OCI-LY7 (cell line): ENCODE measurements around the gene ABCA4. TPM values are rescaled to one million over a fixed set of nuclear protein-coding genes. Genes with fewer than 3 reads are reported as not detected.

Experiments
- BruUV-seq: library from RNA; stranded (reverse); fragments of 400-500 nt; replicated peaks from 2 replicates; lab custom pipeline; 2021; lab: Mats Ljungman, UMichigan
- CTCF ChIA-PET: fragments of 300-600 bp; sonication (Branson Sonifier 250); formaldehyde crosslinking; loops from one replicate; lab custom pipeline; 2022; ENCODE audit warnings: antibody characterized with exemption; ENCODE audit not compliant: unreplicated experiment; lab: Charles Lee
- POLR2A ChIA-PET: fragments of 300-600 bp; sonication (Branson Sonifier 250); formaldehyde crosslinking; loops from one replicate; lab custom pipeline; 2022; ENCODE audit warnings: antibody characterized with exemption; lab: Charles Lee
- DNase-seq: peaks from one replicate; pipeline ENCODE4 v3.0.0-alpha.2; 2015; ENCODE audit warnings: low spot score
- H2AFZ ChIP-seq: fragments of 200-600 bp; sonication (generic), shearing (Covaris generic); 2 replicates; pipeline ENCODE4 v1.6.1; 2014; ENCODE audit warnings: mild to moderate bottlenecking, antibody characterized with exemption, low read length, moderate library complexity
- H3K27ac ChIP-seq: fragments of 200-600 bp; sonication (generic); 2 replicates; pipeline ENCODE4 v1.5.1; 2014; ENCODE audit warnings: mixed run types, low read depth, mild to moderate bottlenecking, moderate library complexity, low read length, inconsistent platforms; ENCODE audit not compliant: poor library complexity, severe bottlenecking
- H3K36me3 ChIP-seq: fragments of 200-600 bp; sonication (generic); 2 replicates; pipeline ENCODE4 v1.6.1; 2014; ENCODE audit warnings: mild to moderate bottlenecking, antibody characterized with exemption, low read length, moderate library complexity, mixed read lengths; ENCODE audit not compliant: insufficient read depth
- H3K4me1 ChIP-seq: fragments of 200-600 bp; sonication (generic); 2 replicates; pipeline ENCODE4 v1.5.1; 2014; ENCODE audit warnings: mild to moderate bottlenecking, low read length; ENCODE audit not compliant: insufficient read depth, poor library complexity, severe bottlenecking
- H3K4me2 ChIP-seq: fragments of 200-600 bp; sonication (generic); 2 replicates; pipeline ENCODE4 v1.6.1; 2014; ENCODE audit warnings: mild to moderate bottlenecking, low read length
- H3K4me3 ChIP-seq: fragments of 200-600 bp; sonication (generic); 2 replicates; pipeline ENCODE4 v1.5.1; 2014; ENCODE audit warnings: mild to moderate bottlenecking, low read depth, low read length; ENCODE audit not compliant: poor library complexity, severe bottlenecking
- H3K79me2 ChIP-seq: fragments of 200-600 bp; sonication (generic); 2 replicates; pipeline ENCODE4 v1.6.1; 2016; ENCODE audit warnings: low read depth, mild to moderate bottlenecking, low read length, moderate library complexity, mixed read lengths; ENCODE audit not compliant: insufficient read depth
- H3K9me2 ChIP-seq: fragments of 200-600 bp; sonication (generic); 2 replicates; pipeline ENCODE4 v1.6.1; 2016; ENCODE audit warnings: mild to moderate bottlenecking, low read length, mixed read lengths; ENCODE audit not compliant: insufficient read depth
- H3K9me3 ChIP-seq: fragments of 200-600 bp; sonication (generic); 2 replicates; pipeline ENCODE4 v1.6.1; 2014; ENCODE audit warnings: mild to moderate bottlenecking, mixed run types, low read length, mixed read lengths
- H4K20me1 ChIP-seq: fragments of 200-600 bp; sonication (generic); 2 replicates; pipeline ENCODE4 v1.6.1; 2014; ENCODE audit warnings: mild to moderate bottlenecking, antibody characterized with exemption, low read length, moderate library complexity, mixed read lengths; ENCODE audit not compliant: insufficient read depth
- EZH2phosphoT487 ChIP-seq: fragments of 200-600 bp; sonication (generic); IDR thresholded peaks from 2 replicates; pipeline ENCODE4 v1.6.1; 2018; ENCODE audit warnings: low read depth, borderline replicate concordance, mild to moderate bottlenecking, mixed run types, antibody characterized with exemption, low read length, moderate library complexity, mixed read lengths
- intact Hi-C: fragments of 100-400 bp; cut with micrococcal nuclease; formaldehyde crosslinking; loops from one replicate; pipeline ENCODE4 v1.10.0; 2022; ENCODE audit not compliant: unreplicated experiment
- total RNA-seq, 2 experiments: library from RNA; depleted of rRNA in 1 of 2; stranded (reverse); fragments of >200 nt in 1 of 2; shearing (Covaris generic) in 1 of 2; gene quantifications; 2 replicates each; pipeline ENCODE4 v1.2.3, GENCODE V29; 2014 to 2022
- TF ChIP-seq, protein P1 (sequence below): fragments of 200-600 bp; sonication (generic); conservative IDR thresholded peaks from 2 replicates; pipeline ENCODE4 v1.5.1; 2014; ENCODE audit warnings: mild to moderate bottlenecking, antibody characterized with exemption, low read length, moderate library complexity, mixed read lengths

ABCA4 gene
- total RNA-seq, 2 experiments from 2014 or later: not detected

DNA sequence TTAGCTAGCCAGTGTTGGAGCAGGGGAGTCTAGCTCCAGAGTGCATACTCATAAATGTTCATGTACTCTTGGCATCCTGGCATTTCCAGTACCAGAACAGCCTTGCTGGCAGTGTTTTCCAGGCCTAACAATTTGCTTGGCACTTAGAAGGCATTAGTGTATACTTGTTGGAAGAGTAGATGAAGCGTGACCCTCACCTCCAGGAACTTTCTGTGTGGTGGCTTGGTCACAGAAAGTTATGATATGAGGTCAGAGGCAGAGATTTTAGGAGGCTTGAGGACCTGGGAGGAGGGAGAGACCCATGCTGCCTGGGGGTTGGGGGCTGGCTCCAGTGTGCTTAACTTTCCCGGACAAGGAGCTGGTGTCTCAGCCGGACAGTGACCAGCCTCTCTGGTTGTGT is 159.0 kb downstream of the ABCA4 start:
- no peaks in the 10 kb centered on the region for H4K20me1 ChIP-seq
- no peak overlapping the region for H3K27ac ChIP-seq
- intact Hi-C loops: no loop called here
- no TSS peak for BruUV-seq
- H2AFZ ChIP-seq: no peak overlapping the region
- DNase-seq: no peak
- H3K9me3 ChIP-seq: no peaks in the 10 kb centered on the region
- no peaks in the 10 kb centered on the region for H3K4me1 ChIP-seq
- ChIA-PET POLR2A (interaction anchor here (0.6 kb wide), 2 partner anchors 341 to 1948 kb away, joined by 3 read pairs; no protein-coding TSS in a partner anchor), CTCF (no interaction called here)
- no peak overlapping the region for H3K4me3 ChIP-seq
- TF ChIP-seq EZH2phosphoT487: no peak
- TF ChIP-seq, protein P1, sequence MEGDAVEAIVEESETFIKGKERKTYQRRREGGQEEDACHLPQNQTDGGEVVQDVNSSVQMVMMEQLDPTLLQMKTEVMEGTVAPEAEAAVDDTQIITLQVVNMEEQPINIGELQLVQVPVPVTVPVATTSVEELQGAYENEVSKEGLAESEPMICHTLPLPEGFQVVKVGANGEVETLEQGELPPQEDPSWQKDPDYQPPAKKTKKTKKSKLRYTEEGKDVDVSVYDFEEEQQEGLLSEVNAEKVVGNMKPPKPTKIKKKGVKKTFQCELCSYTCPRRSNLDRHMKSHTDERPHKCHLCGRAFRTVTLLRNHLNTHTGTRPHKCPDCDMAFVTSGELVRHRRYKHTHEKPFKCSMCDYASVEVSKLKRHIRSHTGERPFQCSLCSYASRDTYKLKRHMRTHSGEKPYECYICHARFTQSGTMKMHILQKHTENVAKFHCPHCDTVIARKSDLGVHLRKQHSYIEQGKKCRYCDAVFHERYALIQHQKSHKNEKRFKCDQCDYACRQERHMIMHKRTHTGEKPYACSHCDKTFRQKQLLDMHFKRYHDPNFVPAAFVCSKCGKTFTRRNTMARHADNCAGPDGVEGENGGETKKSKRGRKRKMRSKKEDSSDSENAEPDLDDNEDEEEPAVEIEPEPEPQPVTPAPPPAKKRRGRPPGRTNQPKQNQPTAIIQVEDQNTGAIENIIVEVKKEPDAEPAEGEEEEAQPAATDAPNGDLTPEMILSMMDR: no peak
- no peaks in the 10 kb centered on the region for H3K79me2 ChIP-seq
- H3K9me2 ChIP-seq: no peaks in the 10 kb centered on the region
- no peak overlapping the region for H3K4me2 ChIP-seq
- H3K36me3 ChIP-seq: no peaks in the 10 kb centered on the region

DNA sequence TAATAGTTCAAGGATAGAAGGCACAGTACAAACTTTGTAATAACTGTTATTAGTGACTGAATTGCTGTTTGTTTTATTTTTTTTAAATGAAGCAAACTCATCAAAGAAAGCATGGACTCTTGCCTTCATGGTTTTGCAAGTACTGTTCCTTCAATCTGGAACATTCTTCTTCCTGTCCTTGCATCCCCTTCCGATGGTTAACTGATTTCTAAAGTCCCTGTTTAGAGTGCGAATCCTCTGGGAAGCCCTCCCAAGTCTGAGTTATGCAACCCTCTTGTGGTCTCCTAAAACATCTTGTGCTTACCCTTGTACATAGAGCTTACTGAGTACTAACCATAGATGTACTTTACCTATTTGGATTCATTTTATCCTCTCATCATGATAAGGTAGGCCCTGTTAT is 159.5 kb downstream of the ABCA4 start:
- no peaks in the 10 kb centered on the region for H3K79me2 ChIP-seq
- no peaks in the 10 kb centered on the region for H4K20me1 ChIP-seq
- BruUV-seq: no TSS peak
- H3K9me2 ChIP-seq: no peaks in the 10 kb centered on the region
- POLR2A ChIA-PET: interaction anchor here (0.6 kb wide), 1 partner anchor 1947 kb away, joined by 3 read pairs; no protein-coding TSS in a partner anchor
- TF ChIP-seq, protein P1: no peak
- no peak for TF ChIP-seq EZH2phosphoT487
- no peak overlapping the region for H3K4me3 ChIP-seq
- H3K36me3 ChIP-seq: no peaks in the 10 kb centered on the region
- H3K27ac ChIP-seq: no peak overlapping the region
- no peak overlapping the region for H3K4me2 ChIP-seq
- CTCF ChIA-PET: no interaction called here
- no peak overlapping the region for H2AFZ ChIP-seq
- no peak for DNase-seq
- no peaks in the 10 kb centered on the region for H3K4me1 ChIP-seq
- intact Hi-C loops: no loop called here
- no peaks in the 10 kb centered on the region for H3K9me3 ChIP-seq

DNA sequence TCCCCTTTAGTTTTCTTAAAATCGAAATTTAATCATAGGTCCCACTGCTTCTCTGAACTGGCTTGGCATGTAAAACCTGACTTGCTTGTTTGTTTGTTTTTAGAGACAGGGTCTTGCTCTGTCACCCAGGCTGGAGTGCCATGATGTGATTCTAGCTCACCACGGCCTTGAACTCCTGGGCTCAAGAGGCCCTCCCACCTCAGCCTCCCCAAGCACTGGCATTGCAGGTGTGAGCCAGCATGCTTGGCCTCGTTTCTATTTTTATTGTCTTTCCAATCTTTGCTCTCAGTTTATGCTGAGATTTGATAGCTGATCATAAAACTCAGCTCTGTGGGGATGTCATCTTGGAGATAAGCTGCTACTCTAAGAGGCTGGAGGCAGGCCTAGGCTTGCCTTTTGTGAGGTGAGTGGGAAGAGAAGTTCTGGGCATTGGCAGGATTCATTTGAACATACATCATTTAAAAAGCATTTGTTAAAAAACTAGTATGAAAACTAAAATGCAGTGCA is 160.3 kb downstream of the ABCA4 start:
- no TSS peak for BruUV-seq
- Histone ChIP-seq H3K9me3 (0 out of 2 replicates have a peak, but pooled peaks cover 6% of the 10 kb centered on the region), H3K79me2 (no peaks in the 10 kb centered on the region), H3K4me2 (no peak overlapping the region), H3K27ac (no peak overlapping the region), H3K4me3 (no peak overlapping the region), H3K36me3 (no peaks in the 10 kb centered on the region), H3K9me2 (no peaks in the 10 kb centered on the region), H4K20me1 (no peaks in the 10 kb centered on the region), H3K4me1 (no peaks in the 10 kb centered on the region), H2AFZ (no peak overlapping the region)
- ChIA-PET POLR2A (interaction anchor here (0.7 to 0.9 kb wide), 3 partner anchors 12 to 30 kb away, joined by 3 read pairs; no protein-coding TSS in a partner anchor), CTCF (no interaction called here)
- no peak for DNase-seq
- no peak for TF ChIP-seq EZH2phosphoT487
- TF ChIP-seq, protein P1: no peak
- intact Hi-C loops: no loop called here
